Measurements from ENCODE around the gene SC5D.

- TF ChIP-seq POLR2AphosphoS5 (IDR thresholded peaks at IDR 0.05), result no peak
- TF ChIP-seq, protein P1, sequence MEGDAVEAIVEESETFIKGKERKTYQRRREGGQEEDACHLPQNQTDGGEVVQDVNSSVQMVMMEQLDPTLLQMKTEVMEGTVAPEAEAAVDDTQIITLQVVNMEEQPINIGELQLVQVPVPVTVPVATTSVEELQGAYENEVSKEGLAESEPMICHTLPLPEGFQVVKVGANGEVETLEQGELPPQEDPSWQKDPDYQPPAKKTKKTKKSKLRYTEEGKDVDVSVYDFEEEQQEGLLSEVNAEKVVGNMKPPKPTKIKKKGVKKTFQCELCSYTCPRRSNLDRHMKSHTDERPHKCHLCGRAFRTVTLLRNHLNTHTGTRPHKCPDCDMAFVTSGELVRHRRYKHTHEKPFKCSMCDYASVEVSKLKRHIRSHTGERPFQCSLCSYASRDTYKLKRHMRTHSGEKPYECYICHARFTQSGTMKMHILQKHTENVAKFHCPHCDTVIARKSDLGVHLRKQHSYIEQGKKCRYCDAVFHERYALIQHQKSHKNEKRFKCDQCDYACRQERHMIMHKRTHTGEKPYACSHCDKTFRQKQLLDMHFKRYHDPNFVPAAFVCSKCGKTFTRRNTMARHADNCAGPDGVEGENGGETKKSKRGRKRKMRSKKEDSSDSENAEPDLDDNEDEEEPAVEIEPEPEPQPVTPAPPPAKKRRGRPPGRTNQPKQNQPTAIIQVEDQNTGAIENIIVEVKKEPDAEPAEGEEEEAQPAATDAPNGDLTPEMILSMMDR (IDR thresholded peaks at IDR 0.05), result no peak
- no peak for TF ChIP-seq POLR2A (IDR thresholded peaks at IDR 0.05)
- TF ChIP-seq EP300 (IDR thresholded peaks at IDR 0.05), result no peak
Observed at GRCh38 chr11:121336279-121336937, 43.8 kb downstream of the SC5D start.
